Transverse colon (tissue), 4 donors: ENCODE measurements around the gene CCDC70. TPM values are rescaled to one million over a fixed set of nuclear protein-coding genes. Genes with fewer than 3 reads are reported as not detected.

Experiments
- DNase-seq: peaks from one replicate; pipeline ENCODE4 v3.0.0-alpha.2; 2019
- H3K27ac ChIP-seq, 4 donors: fragments of 200-600 bp; sonication (generic); 2 replicates each; pipeline ENCODE4 v1.5.1; 2016 to 2018; ENCODE audit warnings: inconsistent platforms in 4 of 4
- H3K27me3 ChIP-seq: fragments of 200-600 bp; sonication (generic); 2 replicates; pipeline ENCODE4 v1.5.1; 2017; ENCODE audit warnings: inconsistent platforms
- H3K36me3 ChIP-seq, 4 donors: fragments of 200-600 bp; sonication (generic); 2 replicates each; pipeline ENCODE4 v1.5.1; 2017 to 2019; ENCODE audit warnings: inconsistent platforms in 4 of 4
- H3K4me1 ChIP-seq, 4 donors: fragments of 200-600 bp; sonication (generic); 2 replicates each; pipeline ENCODE4 v1.5.1; 2017 to 2020; ENCODE audit warnings: inconsistent platforms in 4 of 4
- H3K4me3 ChIP-seq, 4 donors: fragments of 200-600 bp; sonication (generic); 1 replicate in 1 of 4; 2 replicates in 3 of 4; pipeline versions ENCODE4 v1.5.1 to v1.6.1; 2017 to 2019; ENCODE audit warnings: inconsistent platforms in 4 of 4
- H3K9me3 ChIP-seq, 2 donors: fragments of 200-600 bp; sonication (generic); 2 replicates each; pipeline ENCODE4 v1.5.1; 2017 to 2019; ENCODE audit warnings: inconsistent platforms in 2 of 2
- CTCF ChIP-seq, 5 experiments: fragments of 200-600 bp in 3 of 5; fragments of 450-650 bp in 2 of 5; sonication (generic) in 3 of 5; IDR thresholded peaks; 1 replicate in 2 of 5; 2 replicates in 3 of 5; pipeline ENCODE4 v1.5.1; 2016 to 2017; ENCODE audit warnings: antibody characterized with exemption in 5 of 5, inconsistent platforms in 3 of 5, mild to moderate bottlenecking in 2 of 5, moderate library complexity in 1 of 5
- EP300 ChIP-seq: sonication (generic); formaldehyde crosslinking; IDR thresholded peaks from one replicate; pipeline ENCODE4 v1.6.1; 2017; ENCODE audit warnings: antibody characterized with exemption, low read depth
- POLR2A ChIP-seq: fragments of 450-650 bp; IDR thresholded peaks from one replicate; pipeline ENCODE4 v1.6.1; 2016; ENCODE audit warnings: antibody characterized with exemption, mild to moderate bottlenecking, moderate library complexity
- POLR2AphosphoS5 ChIP-seq, 3 donors: sonication (generic); formaldehyde crosslinking; IDR thresholded peaks; one replicate each; pipeline ENCODE4 v1.6.1; 2016; ENCODE audit warnings: antibody characterized with exemption in 3 of 3
- WGBS, 2 donors: methylation state at CpG; one replicate each; pipeline ENCODE4 v1.1.5; 2018; ENCODE audit warnings: low coverage in 1 of 2; 5-methylcytosine and 5-hydroxymethylcytosine counted together
- in situ Hi-C, 4 donors: fragments of 200-750 bp; cut with MboI; loops; one replicate each; pipeline versions ENCODE4 v1.15.0 to v1.15.1; 2017; ENCODE audit warnings: low sequenced_read_pairs in 3 of 4, low pct_ligation_motif_present in 1 of 4, low pct_unique_long_range_greater_than_20kb in 1 of 4
- intact Hi-C: fragments of 100-400 bp; cut with DNase I; formaldehyde crosslinking; loops from one replicate; pipeline ENCODE4 v1.15.1; 2023; ENCODE audit warnings: low total_unique reads
- total RNA-seq, 4 donors: library from RNA; depleted of rRNA; stranded (reverse); fragments of >200 nt; gene quantifications; one replicate each; pipeline ENCODE4 v1.1.0, GENCODE V29; 2016

The CCDC70 gene
- total RNA-seq, 4 donors from 2014 or later = not detected

GRCh38 chr13:51867062-51867461, 5.3 kb downstream of the CCDC70 start:
- in situ Hi-C loops (no loop called here), intact Hi-C loops (no loop called here)
- H3K4me3 ChIP-seq = no peak overlapping the region
- H3K4me1 ChIP-seq = no peaks in the 10 kb centered on the region
- no peaks in the 10 kb centered on the region for H3K9me3 ChIP-seq
- 89 to 100% methylated on average over 1 to 4 of the region's 4 CpGs for WGBS, 2 donors
- H3K36me3 ChIP-seq = no peaks in the 10 kb centered on the region
- TF ChIP-seq POLR2A = no peak
- TF ChIP-seq EP300 = no peak
- TF ChIP-seq CTCF (IDR thresholded peaks at IDR 0.05) = no peak
- no peak for TF ChIP-seq POLR2AphosphoS5 (IDR thresholded peaks at IDR 0.05)
- H3K27ac ChIP-seq = no peak overlapping the region
- H3K27me3 ChIP-seq = no peaks in the 10 kb centered on the region
- no peak for DNase-seq

- in situ Hi-C loops (no loop called here), intact Hi-C loops (loop anchor here (5.0 kb wide), 1 partner anchor 1998 kb away; no protein-coding TSS in a partner anchor)
- DNase-seq = no peak
- H3K4me1 ChIP-seq = no peaks in the 10 kb centered on the region
- 79 to 85% methylated on average over 5 to 6 of the region's 6 CpGs for WGBS, 2 donors
- H3K9me3 ChIP-seq = no peaks in the 10 kb centered on the region
- no peak overlapping the region for H3K27ac ChIP-seq
- no peaks in the 10 kb centered on the region for H3K36me3 ChIP-seq
- no peak overlapping the region for H3K4me3 ChIP-seq
- no peak for TF ChIP-seq CTCF (IDR thresholded peaks at IDR 0.05)
- TF ChIP-seq POLR2AphosphoS5 (IDR thresholded peaks at IDR 0.05) = no peak
- no peak for TF ChIP-seq POLR2A
- TF ChIP-seq EP300 = no peak
- H3K27me3 ChIP-seq = no peaks in the 10 kb centered on the region
Observed at GRCh38 chr13:51869916-51870315, 8.1 kb downstream of the CCDC70 start.

- TF ChIP-seq CTCF (IDR thresholded peaks at IDR 0.05) = no peak
- no peak for TF ChIP-seq POLR2A
- no peaks in the 10 kb centered on the region for H3K27me3 ChIP-seq
- H3K4me3 ChIP-seq = no peak overlapping the region
- WGBS, 2 donors = 68 to 80% methylated on average over 3 of the region's 3 CpGs
- H3K9me3 ChIP-seq = no peaks in the 10 kb centered on the region
- no peaks in the 10 kb centered on the region for H3K4me1 ChIP-seq
- intact Hi-C loops = loop anchor here (5.0 kb wide), 1 partner anchor 1998 kb away; no protein-coding TSS in a partner anchor
- no peaks in the 10 kb centered on the region for H3K36me3 ChIP-seq
- no peak overlapping the region for H3K27ac ChIP-seq
- DNase-seq = no peak
- in situ Hi-C loops = no loop called here
Observed at GRCh38 chr13:51870616-51871015, 8.8 kb downstream of the CCDC70 start.

- 87 to 96% methylated on average over 3 to 6 of the region's 6 CpGs for WGBS, 2 donors
- intact Hi-C loops (loop anchor here (5.0 kb wide), 1 partner anchor 2001 kb away; no protein-coding TSS in a partner anchor), in situ Hi-C loops (no loop called here)
- H3K27me3 ChIP-seq = no peaks in the 10 kb centered on the region
- no peak for TF ChIP-seq POLR2AphosphoS5 (IDR thresholded peaks at IDR 0.05)
- TF ChIP-seq POLR2A = no peak
- no peak for TF ChIP-seq EP300
- TF ChIP-seq CTCF (IDR thresholded peaks at IDR 0.05) = no peak
- no peak overlapping the region for H3K4me3 ChIP-seq
- no peaks in the 10 kb centered on the region for H3K36me3 ChIP-seq
- H3K9me3 ChIP-seq = no peaks in the 10 kb centered on the region
- H3K27ac ChIP-seq = no peak overlapping the region
- H3K4me1 ChIP-seq = no peaks in the 10 kb centered on the region
- DNase-seq = no peak
Observed at GRCh38 chr13:51873117-51873798, 11.5 kb downstream of the CCDC70 start.
